G401 (cell line): ENCODE results near the gene EVA1C. TPM values are rescaled to one million over a fixed set of nuclear protein-coding genes. Genes with fewer than 3 reads are reported as not detected.
A peak's percentile ranks its signal among the peaks of the same experiment; 100 is the strongest.
"Not testable (repeated sequence)": the region's sequence is repeated elsewhere in the genome, so short reads cannot be mapped to it uniquely, and the experiment has no call there.

Experiments used
- DNase-seq: peaks from one replicate; pipeline ENCODE4 v3.0.0-alpha.2; 2015; ENCODE audit warnings: low spot score
- in situ Hi-C: cut with HindIII; loops from 2 replicates; pipeline ENCODE4 v1.10.0; 2016; ENCODE audit warnings: low sequenced_read_pairs, mixed read lengths
- total RNA-seq: library from RNA; depleted of rRNA; stranded (reverse); fragments of >200 nt; shearing (Covaris generic); gene quantifications from 2 replicates; pipeline ENCODE4 v1.2.3, GENCODE V29; 2014; rRNA removed

Gene EVA1C
- total RNA-seq = 2.3 TPM in 1 of 2 replicates, not detected in the other

GRCh38 chr21:32412162-32413014 is at the start of gene EVA1C:
Gene EVA1C (plus strand): TSS chr21:32412706. CDS start chr21:32412854, 148 bp downstream.
- peak; percentile 49 for DNase-seq

GRCh38 chr21:32364387-32364786 is 48.1 kb upstream of the EVA1C start:
- in situ Hi-C loops = no loop called here
- DNase-seq = no peak

More at GRCh38 chr21:32412162-32413014, at the start of gene EVA1C:
- in situ Hi-C loops = no loop called here

- no peak for DNase-seq
- in situ Hi-C loops = no loop called here
These were observed 47.7 kb upstream of the EVA1C start for GRCh38 chr21:32364796-32365195.

- peak; percentile 66 for DNase-seq
- in situ Hi-C loops = no loop called here
These were observed 46.3 kb upstream of the EVA1C start for GRCh38 chr21:32366191-32366590.

- in situ Hi-C loops = no loop called here
- peak; percentile 41 for DNase-seq
These were observed 45.3 kb upstream of the EVA1C start for GRCh38 chr21:32367158-32367557.

- in situ Hi-C loops = no loop called here
- DNase-seq = no peak
These were observed 44.1 kb upstream of the EVA1C start for GRCh38 chr21:32368386-32368785.

- DNase-seq, in situ Hi-C loops: not testable (repeated sequence)
These were observed 43.5 kb upstream of the EVA1C start for GRCh38 chr21:32368961-32369360.

- no peak for DNase-seq
- in situ Hi-C loops = no loop called here
These were observed 41.3 kb upstream of the EVA1C start for GRCh38 chr21:32370998-32371766.

- no peak for DNase-seq
- in situ Hi-C loops = no loop called here
These were observed 40.6 kb upstream of the EVA1C start for GRCh38 chr21:32371913-32372314.

GRCh38 chr21:32372755-32373154 is 39.8 kb upstream of the EVA1C start:
- in situ Hi-C loops = no loop called here
- no peak for DNase-seq

GRCh38 chr21:32377506-32377905 is 35.0 kb upstream of the EVA1C start:
- no peak for DNase-seq
- in situ Hi-C loops = no loop called here

GRCh38 chr21:32377991-32378390 is 34.5 kb upstream of the EVA1C start:
- in situ Hi-C loops = no loop called here
- DNase-seq = no peak

GRCh38 chr21:32378956-32379355 is 33.5 kb upstream of the EVA1C start:
- in situ Hi-C loops = no loop called here
- no peak for DNase-seq

GRCh38 chr21:32380940-32381339 is 31.6 kb upstream of the EVA1C start:
- no peak for DNase-seq
- in situ Hi-C loops = no loop called here

- DNase-seq = no peak
- in situ Hi-C loops = no loop called here
These were observed 30.9 kb upstream of the EVA1C start for GRCh38 chr21:32381571-32381970.

GRCh38 chr21:32382108-32382644 is 30.3 kb upstream of the EVA1C start:
- DNase-seq = no peak
- in situ Hi-C loops = no loop called here

- no peak for DNase-seq
- in situ Hi-C loops = no loop called here
These were observed 28.7 kb upstream of the EVA1C start for GRCh38 chr21:32383812-32384211.

- DNase-seq = no peak
- in situ Hi-C loops = no loop called here
These were observed 26.2 kb upstream of the EVA1C start for GRCh38 chr21:32386195-32386870.

GRCh38 chr21:32387151-32387550 is 25.4 kb upstream of the EVA1C start:
- no peak for DNase-seq
- in situ Hi-C loops = no loop called here
